Fibroblast of lung (primary cell): ENCODE results near the gene RHOT2. TPM values are rescaled to one million over a fixed set of nuclear protein-coding genes. Genes with fewer than 3 reads are reported as not detected.

Source experiments
- DNase-seq, 2 donors: peaks; one replicate each; pipeline versions ENCODE4 v3.0.0 to v3.0.0-alpha.2; 2010; ENCODE audit warnings: low read depth in 2 of 2
- H2AFZ ChIP-seq: 2 replicates; pipeline ENCODE4 v1.5.1; 2012; ENCODE audit warnings: low read length, control low read depth, inconsistent platforms
- H3K27ac ChIP-seq: 2 replicates; pipeline ENCODE4 v1.5.1; 2011; ENCODE audit warnings: low read length, control low read depth; ENCODE audit not compliant: insufficient read depth
- H3K27me3 ChIP-seq: 2 replicates; pipeline ENCODE4 v1.5.1; 2011; ENCODE audit warnings: mild to moderate bottlenecking, low read length; ENCODE audit not compliant: control insufficient read depth, insufficient read depth
- H3K36me3 ChIP-seq: 2 replicates; pipeline ENCODE4 v1.5.1; 2011; ENCODE audit warnings: low read length; ENCODE audit not compliant: control insufficient read depth, insufficient read depth
- H3K4me1 ChIP-seq: 2 replicates; pipeline ENCODE4 v1.5.1; 2011; ENCODE audit warnings: low read length; ENCODE audit not compliant: control insufficient read depth, insufficient read depth; ENCODE audit errors: extremely low read depth
- H3K4me2 ChIP-seq: 2 replicates; pipeline ENCODE4 v1.5.1; 2011; ENCODE audit warnings: low read length, control low read depth; ENCODE audit not compliant: insufficient read depth; ENCODE audit errors: extremely low read depth
- H3K4me3 ChIP-seq, 4 experiments: fragments of 200-600 bp in 1 of 4; sonication (generic) in 1 of 4; replicated peaks in 1 of 4; 2 replicates each; pipeline ENCODE4 v1.5.1; 2011 to 2016; ENCODE audit warnings: low read length in 4 of 4, low read depth in 3 of 4, mild to moderate bottlenecking in 3 of 4, control low read depth in 2 of 4, inconsistent platforms in 1 of 4, mixed read lengths in 1 of 4; ENCODE audit not compliant: insufficient read depth in 1 of 4; ENCODE audit errors: control extremely low read depth in 1 of 4
- H3K79me2 ChIP-seq: 2 replicates; pipeline ENCODE4 v1.5.1; 2012; ENCODE audit warnings: mild to moderate bottlenecking, low read length, inconsistent platforms; ENCODE audit not compliant: control insufficient read depth, insufficient read depth
- H3K9ac ChIP-seq: 2 replicates; pipeline ENCODE4 v1.5.1; 2011; ENCODE audit warnings: mild to moderate bottlenecking, low read length, control low read depth; ENCODE audit not compliant: insufficient read depth
- H3K9me3 ChIP-seq: 2 replicates; pipeline ENCODE4 v1.5.1; 2012; ENCODE audit warnings: low read depth, low read length; ENCODE audit not compliant: control insufficient read depth, insufficient read depth
- H4K20me1 ChIP-seq: 2 replicates; pipeline ENCODE4 v1.5.1; 2011; ENCODE audit warnings: low read length; ENCODE audit not compliant: control insufficient read depth, insufficient read depth; ENCODE audit errors: extremely low read depth
- EZH2 ChIP-seq: IDR thresholded peaks from 2 replicates; pipeline ENCODE4 v1.5.1; 2012; ENCODE audit warnings: low read length, control low read depth, mild to moderate bottlenecking; ENCODE audit errors: missing control alignments
- polyA plus RNA-seq, 2 donors: library from polyadenylated mRNA; depleted of rRNA in 1 of 2; stranded (reverse) in 1 of 2; unstranded in 1 of 2; fragments of >200 nt; gene quantifications; 2 replicates each; pipeline ENCODE4 v1.2.1, GENCODE V29; 2011 to 2012; ENCODE audit warnings: missing spikeins in 1 of 2
- total RNA-seq: library from RNA; depleted of rRNA; stranded (reverse); fragments of >200 nt; gene quantifications from 2 replicates; pipeline ENCODE4 v1.2.1, GENCODE V29; 2014
- TF ChIP-seq, protein P1 (sequence below), 2 donors: IDR thresholded peaks in 1 of 2; conservative IDR thresholded peaks in 1 of 2; 1 replicate in 1 of 2; 2 replicates in 1 of 2; pipeline ENCODE4 v1.5.1; 2011 to 2012; ENCODE audit warnings: low read length in 2 of 2, control low read depth in 1 of 2, inconsistent platforms in 1 of 2, low read depth in 1 of 2, mild to moderate bottlenecking in 1 of 2

The RHOT2 gene
- total and polyA plus RNA-seq, 2 donors (not counting 1 experiment from before 2014, with no cell fraction given), result 29.6 to 35.4 TPM

DNA sequence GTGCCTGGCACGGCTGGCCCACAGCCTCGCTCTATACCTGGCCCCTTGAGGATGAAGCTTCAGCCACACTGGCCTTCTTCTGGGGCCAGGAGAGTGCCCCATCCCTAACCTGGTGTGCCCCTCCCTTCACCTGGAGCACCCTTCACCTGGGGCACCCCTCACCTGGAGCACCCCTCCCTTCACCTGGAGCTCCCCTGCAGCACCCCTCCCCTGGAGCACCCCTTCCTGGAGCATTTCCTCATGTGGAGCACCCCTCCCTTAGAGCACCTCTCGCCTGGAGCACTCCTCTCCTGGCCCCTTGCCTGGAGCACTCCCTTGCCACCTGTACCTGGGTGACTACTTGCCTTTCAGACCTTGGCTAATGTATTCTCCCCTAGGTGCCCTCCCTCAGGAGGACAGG lies 40.1 kb downstream of the RHOT2 start:
- Histone ChIP-seq H3K9me3 (no peaks in the 10 kb centered on the region), H3K4me3 (no peak overlapping the region), H3K36me3 (no peaks in the 10 kb centered on the region), H3K4me1 (peaks cover 8% of the 10 kb centered on the region), H3K27me3 (peaks cover 34% of the 10 kb centered on the region), H3K79me2 (no peaks in the 10 kb centered on the region), H4K20me1 (no peaks in the 10 kb centered on the region), H3K9ac (no peak overlapping the region), H3K4me2 (no peak overlapping the region), H2AFZ (no peak overlapping the region), H3K27ac (no peak overlapping the region)
- no peak for TF ChIP-seq EZH2
- TF ChIP-seq, protein P1, sequence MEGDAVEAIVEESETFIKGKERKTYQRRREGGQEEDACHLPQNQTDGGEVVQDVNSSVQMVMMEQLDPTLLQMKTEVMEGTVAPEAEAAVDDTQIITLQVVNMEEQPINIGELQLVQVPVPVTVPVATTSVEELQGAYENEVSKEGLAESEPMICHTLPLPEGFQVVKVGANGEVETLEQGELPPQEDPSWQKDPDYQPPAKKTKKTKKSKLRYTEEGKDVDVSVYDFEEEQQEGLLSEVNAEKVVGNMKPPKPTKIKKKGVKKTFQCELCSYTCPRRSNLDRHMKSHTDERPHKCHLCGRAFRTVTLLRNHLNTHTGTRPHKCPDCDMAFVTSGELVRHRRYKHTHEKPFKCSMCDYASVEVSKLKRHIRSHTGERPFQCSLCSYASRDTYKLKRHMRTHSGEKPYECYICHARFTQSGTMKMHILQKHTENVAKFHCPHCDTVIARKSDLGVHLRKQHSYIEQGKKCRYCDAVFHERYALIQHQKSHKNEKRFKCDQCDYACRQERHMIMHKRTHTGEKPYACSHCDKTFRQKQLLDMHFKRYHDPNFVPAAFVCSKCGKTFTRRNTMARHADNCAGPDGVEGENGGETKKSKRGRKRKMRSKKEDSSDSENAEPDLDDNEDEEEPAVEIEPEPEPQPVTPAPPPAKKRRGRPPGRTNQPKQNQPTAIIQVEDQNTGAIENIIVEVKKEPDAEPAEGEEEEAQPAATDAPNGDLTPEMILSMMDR (conservative IDR thresholded peaks at IDR 0.05 in 1 of 2, IDR thresholded peaks at IDR 0.05 in 1 of 2; ENCODE audit: low read depth in 1 of 2, low read length in 2 of 2), result no peak
- DNase-seq, result no peak

DNA sequence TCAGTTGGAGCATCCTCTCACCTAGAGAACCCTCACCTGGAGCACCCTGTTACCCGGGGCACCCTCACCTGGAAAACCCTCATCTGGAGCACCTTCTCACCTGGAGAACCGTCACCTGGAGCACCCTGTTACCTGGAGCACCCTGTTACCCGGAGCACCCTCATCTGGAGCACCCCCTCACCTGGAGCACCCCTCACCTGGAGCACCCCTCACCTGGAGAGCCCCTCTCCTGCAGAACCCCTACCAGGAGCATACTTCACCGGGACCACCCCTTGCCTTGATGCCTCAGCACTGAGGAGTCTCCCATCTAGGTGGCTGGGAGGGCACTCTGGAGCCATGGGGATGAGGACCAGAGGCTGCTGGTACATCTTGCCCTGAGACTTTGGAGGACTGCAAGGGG lies 41.0 kb downstream of the RHOT2 start:
- H2AFZ ChIP-seq, result no peak overlapping the region
- H3K4me2 ChIP-seq, result no peak overlapping the region

DNA sequence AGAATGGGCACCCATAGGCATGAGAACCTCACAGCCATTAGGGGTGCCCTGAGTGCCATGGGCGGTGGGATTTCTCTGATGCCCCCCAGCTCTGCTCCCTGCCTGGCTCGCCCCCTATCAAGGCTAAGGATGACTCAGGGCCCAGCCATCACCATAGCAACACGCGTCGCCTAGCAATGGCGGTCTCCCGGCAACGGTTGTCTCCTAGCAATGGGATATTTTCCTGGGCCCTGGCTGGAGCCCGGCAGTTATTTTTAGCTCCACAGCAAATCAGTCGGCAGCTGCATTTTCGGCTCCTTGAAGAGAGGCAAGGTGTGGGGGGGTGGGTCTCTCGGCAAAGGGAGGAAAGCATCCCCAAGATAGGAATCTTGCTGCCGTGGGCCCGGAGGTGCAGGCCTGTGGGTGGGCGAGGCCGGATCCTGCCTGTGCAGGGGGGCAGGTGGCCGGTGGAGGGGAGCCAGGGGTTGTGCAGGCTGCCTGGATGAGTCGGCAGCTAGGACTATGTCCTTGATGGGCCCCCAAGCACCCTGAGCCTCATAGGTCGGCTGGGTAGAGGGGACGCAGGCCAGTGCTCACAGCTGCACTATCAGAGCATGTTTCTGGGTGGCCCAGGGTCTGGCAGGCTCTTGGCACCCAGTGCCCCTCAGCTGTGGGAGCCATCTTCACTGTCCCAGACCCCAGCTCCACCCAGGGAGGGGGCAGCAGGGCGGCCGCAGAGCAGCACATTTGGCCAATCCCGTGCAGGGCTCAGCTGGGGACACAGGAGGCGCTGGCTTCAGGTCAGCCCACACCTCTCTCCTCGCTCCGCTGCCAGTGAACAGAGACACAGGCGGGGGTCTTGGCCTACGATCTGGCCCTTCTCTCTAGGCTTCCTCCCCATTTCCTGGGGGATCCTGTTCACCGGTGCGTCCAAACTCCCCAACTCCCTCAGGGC lies 41.9 kb downstream of the RHOT2 start:
- Histone ChIP-seq H2AFZ (no peak overlapping the region), H3K9me3 (no peaks in the 10 kb centered on the region), H3K36me3 (no peaks in the 10 kb centered on the region), H3K4me1 (peaks cover 11% of the 10 kb centered on the region), H3K79me2 (no peaks in the 10 kb centered on the region), H3K9ac (peak overlapping the region; percentile 9), H3K27ac (peak overlapping the region; percentile 39), H3K4me3 (no peak overlapping the region), H3K4me2 (peak overlapping the region; percentile 62), H3K27me3 (peaks cover 20% of the 10 kb centered on the region), H4K20me1 (no peaks in the 10 kb centered on the region)
- no peak for TF ChIP-seq EZH2
- TF ChIP-seq, protein P1 (conservative IDR thresholded peaks at IDR 0.05 in 1 of 2, IDR thresholded peaks at IDR 0.05 in 1 of 2; ENCODE audit: low read depth in 1 of 2, low read length in 2 of 2), result no peak
- peak; percentile 85 to 87 for DNase-seq

More for the DNA sequence above, 41.0 kb downstream of the RHOT2 start:
- Histone ChIP-seq H3K79me2 (no peaks in the 10 kb centered on the region), H3K27me3 (peaks cover 29% of the 10 kb centered on the region), H3K4me1 (peaks cover 8% of the 10 kb centered on the region), H3K9ac (no peak overlapping the region), H3K4me3 (no peak overlapping the region), H3K36me3 (no peaks in the 10 kb centered on the region), H3K9me3 (no peaks in the 10 kb centered on the region), H3K27ac (no peak overlapping the region), H4K20me1 (no peaks in the 10 kb centered on the region)
- TF ChIP-seq EZH2, result no peak
- TF ChIP-seq, protein P1 (conservative IDR thresholded peaks at IDR 0.05 in 1 of 2, IDR thresholded peaks at IDR 0.05 in 1 of 2; ENCODE audit: low read depth in 1 of 2, low read length in 2 of 2), result no peak
- no peak for DNase-seq
